Gastrocnemius medialis (tissue), 4 donors: ENCODE data around the gene TENT4B.

Experiments
- CTCF ChIP-seq, 5 experiments: fragments of 450-650 bp in 3 of 5; fragments of 200-600 bp in 2 of 5; sonication (generic) in 2 of 5; IDR thresholded peaks in 4 of 5; conservative IDR thresholded peaks in 1 of 5; 1 replicate in 4 of 5; 2 replicates in 1 of 5; pipeline ENCODE4 v1.5.1; 2016 to 2019; ENCODE audit warnings: antibody characterized with exemption in 5 of 5, mild to moderate bottlenecking in 3 of 5, moderate library complexity in 3 of 5
- POLR2A ChIP-seq, 2 donors: fragments of 450-650 bp; IDR thresholded peaks; one replicate each; pipeline ENCODE4 v1.6.1; 2017; ENCODE audit warnings: antibody characterized with exemption in 2 of 2, mild to moderate bottlenecking in 2 of 2, moderate library complexity in 2 of 2

GRCh38 chr16:50278251-50278650, 125.1 kb downstream of the TENT4B start:
- TF ChIP-seq CTCF (IDR thresholded peaks at IDR 0.05 in 4 of 5, conservative IDR thresholded peaks at IDR 0.05 in 1 of 5) (no peak), POLR2A (IDR thresholded peaks at IDR 0.05) (no peak)
